Esophagus squamous epithelium (tissue), 4 donors: ENCODE results near the gene DNAH11.

Experiments used
- POLR2A ChIP-seq, 4 donors: fragments of 450-650 bp; IDR thresholded peaks; one replicate each; pipeline ENCODE4 v1.6.1; 2017; ENCODE audit warnings: antibody characterized with exemption in 4 of 4, mild to moderate bottlenecking in 4 of 4, moderate library complexity in 3 of 4
- TF ChIP-seq, protein P1 (sequence below), 6 experiments: fragments of 450-650 bp in 4 of 6; fragments of 200-600 bp in 2 of 6; sonication (generic) in 2 of 6; IDR thresholded peaks; one replicate each; pipeline ENCODE4 v1.5.1; 2016 to 2019; ENCODE audit warnings: antibody characterized with exemption in 6 of 6, mild to moderate bottlenecking in 4 of 6, moderate library complexity in 4 of 6

DNA sequence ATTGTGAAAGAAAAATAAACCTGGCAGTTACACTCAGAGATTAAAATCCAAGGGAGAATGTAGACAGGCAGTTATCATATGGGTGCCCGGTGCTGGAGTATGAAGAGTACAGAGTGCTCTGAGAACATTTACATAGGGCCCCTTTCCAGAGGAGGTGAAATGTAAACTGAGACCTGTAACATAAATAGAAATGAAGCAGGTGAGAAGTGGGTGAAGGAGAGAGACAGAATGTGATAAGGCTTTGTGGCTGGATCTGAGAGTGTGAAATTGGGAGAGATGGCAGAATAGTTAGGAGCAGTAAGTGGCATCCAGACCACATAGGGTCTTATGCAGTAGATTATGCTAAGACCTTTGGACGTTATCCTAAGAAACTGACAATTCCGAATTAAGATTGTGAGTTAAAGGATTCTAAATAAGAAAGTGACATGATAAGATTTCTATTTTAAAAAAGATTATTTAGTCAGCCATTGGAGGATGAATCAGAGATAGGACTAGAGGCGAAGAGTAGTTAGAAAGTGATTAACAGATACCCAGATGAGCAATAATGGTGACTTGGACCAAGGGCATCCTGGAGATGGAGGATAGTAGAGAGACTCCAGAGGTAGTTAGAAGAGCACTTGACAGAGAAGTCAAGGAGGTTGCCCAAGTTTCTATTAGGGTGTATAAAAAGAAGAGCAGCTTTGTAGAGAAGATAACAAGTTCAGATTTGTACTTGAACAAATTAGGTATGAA lies 36.7 kb downstream of the DNAH11 start:
- TF ChIP-seq, protein P1, sequence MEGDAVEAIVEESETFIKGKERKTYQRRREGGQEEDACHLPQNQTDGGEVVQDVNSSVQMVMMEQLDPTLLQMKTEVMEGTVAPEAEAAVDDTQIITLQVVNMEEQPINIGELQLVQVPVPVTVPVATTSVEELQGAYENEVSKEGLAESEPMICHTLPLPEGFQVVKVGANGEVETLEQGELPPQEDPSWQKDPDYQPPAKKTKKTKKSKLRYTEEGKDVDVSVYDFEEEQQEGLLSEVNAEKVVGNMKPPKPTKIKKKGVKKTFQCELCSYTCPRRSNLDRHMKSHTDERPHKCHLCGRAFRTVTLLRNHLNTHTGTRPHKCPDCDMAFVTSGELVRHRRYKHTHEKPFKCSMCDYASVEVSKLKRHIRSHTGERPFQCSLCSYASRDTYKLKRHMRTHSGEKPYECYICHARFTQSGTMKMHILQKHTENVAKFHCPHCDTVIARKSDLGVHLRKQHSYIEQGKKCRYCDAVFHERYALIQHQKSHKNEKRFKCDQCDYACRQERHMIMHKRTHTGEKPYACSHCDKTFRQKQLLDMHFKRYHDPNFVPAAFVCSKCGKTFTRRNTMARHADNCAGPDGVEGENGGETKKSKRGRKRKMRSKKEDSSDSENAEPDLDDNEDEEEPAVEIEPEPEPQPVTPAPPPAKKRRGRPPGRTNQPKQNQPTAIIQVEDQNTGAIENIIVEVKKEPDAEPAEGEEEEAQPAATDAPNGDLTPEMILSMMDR (IDR thresholded peaks at IDR 0.05): no peak
- no peak for TF ChIP-seq POLR2A (IDR thresholded peaks at IDR 0.05)
